PC-9 (cell line): Measurements from ENCODE around the gene NAP1L5. TPM values are rescaled to one million over a fixed set of nuclear protein-coding genes. Genes with fewer than 3 reads are reported as not detected.

Source experiments
- BruUV-seq: library from RNA; stranded (reverse); fragments of 400-500 nt; replicated peaks from 2 replicates; lab custom pipeline; 2021; lab: Mats Ljungman, UMichigan
- CTCF ChIA-PET: fragments of 300-600 bp; sonication (Branson Sonifier 250); formaldehyde crosslinking; loops from one replicate; lab custom pipeline; 2022; ENCODE audit warnings: antibody characterized with exemption; lab: Charles Lee
- POLR2A ChIA-PET: fragments of 300-600 bp; sonication (Branson Sonifier 250); formaldehyde crosslinking; loops from one replicate; lab custom pipeline; 2022; ENCODE audit warnings: antibody characterized with exemption; ENCODE audit not compliant: unreplicated experiment; lab: Charles Lee
- DNase-seq, 2 experiments: peaks; one replicate each; pipeline versions ENCODE4 v3.0.0 to v3.0.0-alpha.2; 2015 to 2022; ENCODE audit warnings: mixed read lengths in 1 of 2
- H2AFZ ChIP-seq: fragments of 200-600 bp; sonication (generic); 2 replicates; pipeline ENCODE4 v1.8.1; 2017; ENCODE audit warnings: antibody characterized with exemption
- H3F3A ChIP-seq: fragments of 200-600 bp; sonication (generic); 2 replicates; pipeline ENCODE4 v1.8.1; 2017; ENCODE audit warnings: antibody characterized with exemption, mild to moderate bottlenecking, low read depth; ENCODE audit not compliant: insufficient read depth
- H3K27ac ChIP-seq: fragments of 200-600 bp; sonication (generic); 2 replicates; pipeline ENCODE4 v1.6.1; 2016; ENCODE audit warnings: mixed run types
- H3K27me3 ChIP-seq: fragments of 200-600 bp; sonication (generic); 2 replicates; pipeline ENCODE4 v1.6.1; 2016; ENCODE audit warnings: low read depth, mixed run types; ENCODE audit not compliant: insufficient read depth
- H3K36me3 ChIP-seq: fragments of 200-600 bp; sonication (generic); 2 replicates; pipeline ENCODE4 v1.6.1; 2016; ENCODE audit warnings: low read depth, mixed run types
- H3K4me1 ChIP-seq: fragments of 200-600 bp; sonication (generic); replicated peaks from 2 replicates; pipeline ENCODE4 v1.6.1; 2016; ENCODE audit warnings: mixed run types; ENCODE audit not compliant: insufficient read depth
- H3K4me2 ChIP-seq: fragments of 200-600 bp; sonication (generic); 2 replicates; pipeline ENCODE4 v1.6.1; 2017; ENCODE audit warnings: mixed run types
- H3K4me3 ChIP-seq: fragments of 200-600 bp; sonication (generic); 2 replicates; pipeline ENCODE4 v1.6.1; 2016; ENCODE audit warnings: mixed run types
- H3K79me2 ChIP-seq: fragments of 200-600 bp; sonication (generic); 2 replicates; pipeline ENCODE4 v1.6.1; 2017; ENCODE audit warnings: low read depth, mixed run types
- H3K9me2 ChIP-seq: fragments of 200-600 bp; sonication (generic); 2 replicates; pipeline ENCODE4 v1.8.1; 2017; ENCODE audit warnings: mild to moderate bottlenecking; ENCODE audit not compliant: insufficient read depth
- H3K9me3 ChIP-seq: fragments of 200-600 bp; sonication (generic); 2 replicates; pipeline ENCODE4 v1.8.1; 2016; ENCODE audit warnings: low read depth; ENCODE audit not compliant: insufficient read depth
- H4K20me1 ChIP-seq: fragments of 200-600 bp; sonication (generic); 2 replicates; pipeline ENCODE4 v1.8.1; 2017; ENCODE audit not compliant: insufficient read depth
- EZH2 ChIP-seq: fragments of 200-600 bp; sonication (generic); IDR thresholded peaks from 2 replicates; pipeline ENCODE4 v1.8.0; 2017; ENCODE audit warnings: antibody characterized with exemption, low read depth
- intact Hi-C: fragments of 100-400 bp; cut with micrococcal nuclease; formaldehyde crosslinking; loops from one replicate; pipeline ENCODE4 v1.10.0; 2022; ENCODE audit not compliant: unreplicated experiment
- total RNA-seq: library from RNA; stranded (reverse); gene quantifications from 2 replicates; pipeline ENCODE4 v1.2.3, GENCODE V29; 2021
- TF ChIP-seq, protein P1 (sequence below): fragments of 200-600 bp; sonication (generic); conservative IDR thresholded peaks from 2 replicates; pipeline ENCODE4 v1.6.1; 2017; ENCODE audit warnings: mixed run types, antibody characterized with exemption, mild to moderate bottlenecking, moderate library complexity

NAP1L5 gene
- total RNA-seq, 1 experiment from 2014 or later = 0.37 TPM

DNA sequence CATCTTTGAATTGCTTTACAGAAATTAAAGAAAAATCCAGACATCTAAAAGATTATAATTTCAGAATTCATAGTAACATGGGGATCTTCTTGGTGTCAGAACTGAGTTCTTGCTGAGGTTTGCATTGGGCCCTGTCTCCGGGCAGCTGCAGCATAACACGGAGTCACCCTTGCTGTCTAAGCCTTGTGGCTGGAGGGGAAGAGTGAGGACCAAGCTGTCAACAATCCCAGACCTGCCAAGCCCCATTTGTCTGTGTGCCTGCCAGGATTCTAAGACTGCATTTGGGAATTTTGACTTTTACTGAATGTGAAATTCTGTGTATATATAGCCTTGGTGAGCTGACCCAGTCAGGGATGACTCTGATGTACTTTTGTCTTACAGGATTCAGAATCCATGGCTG is 25.2 kb upstream of the NAP1L5 start:
- H3K4me2 ChIP-seq = no peak overlapping the region
- H3K4me1 ChIP-seq = no peaks in the 10 kb centered on the region
- H3K27me3 ChIP-seq = no peaks in the 10 kb centered on the region
- no peaks in the 10 kb centered on the region for H3K9me3 ChIP-seq
- CTCF ChIA-PET = no interaction called here
- H3F3A ChIP-seq = no peaks in the 10 kb centered on the region
- intact Hi-C loops = no loop called here
- H3K9me2 ChIP-seq = no peaks in the 10 kb centered on the region
- H3K36me3 ChIP-seq = no peaks in the 10 kb centered on the region; the same call in 1 of the 2 replicates
- POLR2A ChIA-PET = no interaction called here
- no TSS peak for BruUV-seq
- TF ChIP-seq EZH2 = no peak
- TF ChIP-seq, protein P1, sequence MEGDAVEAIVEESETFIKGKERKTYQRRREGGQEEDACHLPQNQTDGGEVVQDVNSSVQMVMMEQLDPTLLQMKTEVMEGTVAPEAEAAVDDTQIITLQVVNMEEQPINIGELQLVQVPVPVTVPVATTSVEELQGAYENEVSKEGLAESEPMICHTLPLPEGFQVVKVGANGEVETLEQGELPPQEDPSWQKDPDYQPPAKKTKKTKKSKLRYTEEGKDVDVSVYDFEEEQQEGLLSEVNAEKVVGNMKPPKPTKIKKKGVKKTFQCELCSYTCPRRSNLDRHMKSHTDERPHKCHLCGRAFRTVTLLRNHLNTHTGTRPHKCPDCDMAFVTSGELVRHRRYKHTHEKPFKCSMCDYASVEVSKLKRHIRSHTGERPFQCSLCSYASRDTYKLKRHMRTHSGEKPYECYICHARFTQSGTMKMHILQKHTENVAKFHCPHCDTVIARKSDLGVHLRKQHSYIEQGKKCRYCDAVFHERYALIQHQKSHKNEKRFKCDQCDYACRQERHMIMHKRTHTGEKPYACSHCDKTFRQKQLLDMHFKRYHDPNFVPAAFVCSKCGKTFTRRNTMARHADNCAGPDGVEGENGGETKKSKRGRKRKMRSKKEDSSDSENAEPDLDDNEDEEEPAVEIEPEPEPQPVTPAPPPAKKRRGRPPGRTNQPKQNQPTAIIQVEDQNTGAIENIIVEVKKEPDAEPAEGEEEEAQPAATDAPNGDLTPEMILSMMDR = no peak
- no peaks in the 10 kb centered on the region for H4K20me1 ChIP-seq
- H3K4me3 ChIP-seq = no peak overlapping the region
- no peak overlapping the region for H2AFZ ChIP-seq
- no peak for DNase-seq
- H3K27ac ChIP-seq = no peak overlapping the region
- H3K79me2 ChIP-seq = no peaks in the 10 kb centered on the region

DNA sequence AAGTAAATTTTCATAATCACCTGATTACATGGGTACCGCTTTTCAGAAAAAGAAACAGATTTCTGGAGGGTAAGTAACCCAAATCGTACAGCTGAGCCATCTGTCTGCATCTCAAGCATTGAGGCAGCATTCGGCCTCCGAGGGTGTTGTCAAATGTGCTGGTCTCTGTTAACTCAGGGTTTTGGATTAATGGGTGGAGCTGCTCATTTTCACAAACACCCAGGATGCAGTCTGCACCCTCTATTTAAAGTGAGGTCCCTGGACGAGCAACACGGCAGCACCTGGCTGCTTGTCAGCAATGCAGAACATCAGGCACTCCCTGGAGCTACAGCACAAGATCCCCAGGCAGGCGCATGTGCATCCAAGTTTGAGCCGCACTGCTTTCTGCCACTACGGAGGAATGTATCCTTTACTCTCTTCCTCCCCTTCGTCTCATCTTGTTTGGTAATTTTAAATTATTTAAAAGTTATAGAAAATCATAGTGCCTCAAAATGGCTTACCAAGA is 24.7 kb upstream of the NAP1L5 start:
- CTCF ChIA-PET = no interaction called here
- Histone ChIP-seq H3K27me3 (no peaks in the 10 kb centered on the region), H3K27ac (no peak overlapping the region), H3K9me3 (no peaks in the 10 kb centered on the region), H3K79me2 (no peaks in the 10 kb centered on the region), H3K4me1 (no peaks in the 10 kb centered on the region), H3K4me2 (no peak overlapping the region), H4K20me1 (no peaks in the 10 kb centered on the region), H2AFZ (no peak overlapping the region), H3K9me2 (no peaks in the 10 kb centered on the region), H3F3A (no peaks in the 10 kb centered on the region), H3K4me3 (no peak overlapping the region), H3K36me3 (no peaks in the 10 kb centered on the region; the same call in 1 of the 2 replicates)
- BruUV-seq = no TSS peak
- TF ChIP-seq, protein P1 = no peak
- no peak for TF ChIP-seq EZH2
- intact Hi-C loops = no loop called here
- POLR2A ChIA-PET = no interaction called here
- no peak for DNase-seq

GRCh38 chr4:88720451-88721428 is 23.1 kb upstream of the NAP1L5 start:
- ChIA-PET POLR2A (no interaction called here), CTCF (no interaction called here)
- Histone ChIP-seq H3K27me3 (no peaks in the 10 kb centered on the region), H3K36me3 (no peaks in the 10 kb centered on the region; the same call in 1 of the 2 replicates), H3K4me3 (no peak overlapping the region), H3F3A (no peaks in the 10 kb centered on the region), H3K4me2 (no peak overlapping the region), H3K4me1 (no peaks in the 10 kb centered on the region), H3K79me2 (no peaks in the 10 kb centered on the region), H3K9me3 (peaks cover 3% of the 10 kb centered on the region; the same call in 1 of the 2 replicates), H2AFZ (no peak overlapping the region), H3K27ac (no peak overlapping the region), H3K9me2 (no peaks in the 10 kb centered on the region), H4K20me1 (no peaks in the 10 kb centered on the region)
- DNase-seq = no peak
- BruUV-seq = no TSS peak
- TF ChIP-seq, protein P1 = no peak
- TF ChIP-seq EZH2 = no peak
- intact Hi-C loops = no loop called here
